Measurements from ENCODE around the gene STT3A. TPM values are rescaled to one million over a fixed set of nuclear protein-coding genes. Genes with fewer than 3 reads are reported as not detected.

STT3A gene
- total and polyA plus RNA-seq, 2 of the 13 experiments (the other 11 are each of a cell fraction or from before 2014, with no cell fraction given), result 229 to 319 TPM

DNA sequence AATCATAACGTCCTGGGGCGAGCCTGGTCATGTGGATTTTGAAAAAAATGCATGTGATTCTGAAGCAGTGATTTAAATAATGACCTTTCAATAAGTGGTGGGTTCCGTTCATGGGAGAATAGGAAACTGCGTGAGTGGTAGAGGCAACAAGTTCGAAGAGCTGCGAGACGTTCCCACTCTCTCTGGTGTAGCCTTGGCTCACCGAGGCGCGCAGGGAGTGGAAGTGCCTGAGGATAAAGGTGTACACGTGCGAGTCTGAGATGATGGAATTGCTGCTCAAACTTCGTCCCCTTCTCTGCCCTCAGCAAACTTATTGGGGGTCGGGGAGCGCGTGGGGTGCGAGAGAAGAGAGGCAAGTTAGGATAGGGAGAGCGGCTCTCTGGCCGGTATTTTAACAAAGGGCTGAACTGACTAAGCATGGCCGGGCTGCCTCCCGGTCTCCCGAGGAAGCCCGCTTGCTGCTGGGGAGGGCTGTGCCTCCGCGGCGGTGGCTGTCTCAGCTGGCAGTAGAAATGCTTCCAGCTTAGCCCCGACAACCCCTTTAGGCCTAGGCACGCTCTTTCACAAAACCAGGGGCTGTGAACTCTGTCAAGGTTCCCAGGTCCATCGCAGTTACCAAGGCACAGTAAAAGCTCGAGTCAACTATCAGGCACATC lies 875 bp upstream of the STT3A start (continued):
- TF ChIP-seq ZNF142 (CRISPR knock-in tag; IDR thresholded peaks at IDR 0.05) (no peak; the same call in 1 of the 2 replicates), SP5 (CRISPR knock-in tag; IDR thresholded peaks at IDR 0.05; ENCODE audit: borderline replicate concordance, low read depth) (no peak), NKX3-1 (CRISPR knock-in tag; IDR thresholded peaks at IDR 0.05) (0 out of 2 replicates have a peak, but pooled peaks have one; percentile 3), SRSF4 (IDR thresholded peaks at IDR 0.05; ENCODE audit: low read depth, low read length, poor library complexity, severe bottlenecking) (no peak), RBFOX2 (IDR thresholded peaks at IDR 0.05; ENCODE audit: low read depth, low read length) (peak; percentile 52; the same call in 1 of the 2 replicates), ZNF788 (CRISPR knock-in tag; IDR thresholded peaks at IDR 0.05; ENCODE audit: borderline replicate concordance) (no peak), ZNF34 (CRISPR knock-in tag; IDR thresholded peaks at IDR 0.05; ENCODE audit: borderline replicate concordance) (no peak), ZFP41 (CRISPR knock-in tag; IDR thresholded peaks at IDR 0.05; ENCODE audit: borderline replicate concordance) (0 out of 2 replicates have a peak, but pooled peaks have one; percentile 30), TBP (CRISPR knock-in tag; IDR thresholded peaks at IDR 0.05) (no peak), ZSCAN20 (CRISPR knock-in tag; IDR thresholded peaks at IDR 0.05; ENCODE audit: borderline replicate concordance) (no peak; the same call in 1 of the 2 replicates), ZNF660 (CRISPR knock-in tag; IDR thresholded peaks at IDR 0.05; ENCODE audit: borderline replicate concordance, low read depth) (no peak), BORCS8-MEF2B (CRISPR knock-in tag; IDR thresholded peaks at IDR 0.05) (peak; percentile 24; the same call in 1 of the 2 replicates), ZNF577 (CRISPR knock-in tag; IDR thresholded peaks at IDR 0.05; ENCODE audit: borderline replicate concordance, low read depth) (no peak), ELK4 (CRISPR knock-in tag; IDR thresholded peaks at IDR 0.05; ENCODE audit: borderline replicate concordance) (no peak), ZC3H13 (CRISPR knock-in tag; IDR thresholded peaks at IDR 0.05) (no peak), KDM1A (CRISPR knock-in tag; IDR thresholded peaks at IDR 0.05) (no peak)
- TF ChIP-seq, protein P1, sequence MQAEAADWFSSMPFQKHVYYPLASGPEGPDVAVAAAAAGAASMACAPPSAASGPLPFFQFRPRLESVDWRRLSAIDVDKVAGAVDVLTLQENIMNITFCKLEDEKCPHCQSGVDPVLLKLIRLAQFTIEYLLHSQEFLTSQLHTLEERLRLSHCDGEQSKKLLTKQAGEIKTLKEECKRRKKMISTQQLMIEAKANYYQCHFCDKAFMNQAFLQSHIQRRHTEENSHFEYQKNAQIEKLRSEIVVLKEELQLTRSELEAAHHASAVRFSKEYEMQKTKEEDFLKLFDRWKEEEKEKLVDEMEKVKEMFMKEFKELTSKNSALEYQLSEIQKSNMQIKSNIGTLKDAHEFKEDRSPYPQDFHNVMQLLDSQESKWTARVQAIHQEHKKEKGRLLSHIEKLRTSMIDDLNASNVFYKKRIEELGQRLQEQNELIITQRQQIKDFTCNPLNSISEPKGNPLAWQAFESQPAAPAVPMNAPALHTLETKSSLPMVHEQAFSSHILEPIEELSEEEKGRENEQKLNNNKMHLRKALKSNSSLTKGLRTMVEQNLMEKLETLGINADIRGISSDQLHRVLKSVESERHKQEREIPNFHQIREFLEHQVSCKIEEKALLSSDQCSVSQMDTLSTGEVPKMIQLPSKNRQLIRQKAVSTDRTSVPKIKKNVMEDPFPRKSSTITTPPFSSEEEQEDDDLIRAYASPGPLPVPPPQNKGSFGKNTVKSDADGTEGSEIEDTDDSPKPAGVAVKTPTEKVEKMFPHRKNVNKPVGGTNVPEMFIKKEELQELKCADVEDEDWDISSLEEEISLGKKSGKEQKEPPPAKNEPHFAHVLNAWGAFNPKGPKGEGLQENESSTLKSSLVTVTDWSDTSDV (CRISPR knock-in tag; IDR thresholded peaks at IDR 0.05), result peak; percentile 71; the same call in 1 of the 2 replicates
- TF ChIP-seq, protein P2, sequence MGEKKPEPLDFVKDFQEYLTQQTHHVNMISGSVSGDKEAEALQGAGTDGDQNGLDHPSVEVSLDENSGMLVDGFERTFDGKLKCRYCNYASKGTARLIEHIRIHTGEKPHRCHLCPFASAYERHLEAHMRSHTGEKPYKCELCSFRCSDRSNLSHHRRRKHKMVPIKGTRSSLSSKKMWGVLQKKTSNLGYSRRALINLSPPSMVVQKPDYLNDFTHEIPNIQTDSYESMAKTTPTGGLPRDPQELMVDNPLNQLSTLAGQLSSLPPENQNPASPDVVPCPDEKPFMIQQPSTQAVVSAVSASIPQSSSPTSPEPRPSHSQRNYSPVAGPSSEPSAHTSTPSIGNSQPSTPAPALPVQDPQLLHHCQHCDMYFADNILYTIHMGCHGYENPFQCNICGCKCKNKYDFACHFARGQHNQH (CRISPR knock-in tag; IDR thresholded peaks at IDR 0.05), result no peak
